ENCODE measurements around the gene UNC5B. TPM values are rescaled to one million over a fixed set of nuclear protein-coding genes. Genes with fewer than 3 reads are reported as not detected.

UNC5B gene
- 11.2 and 39.1 TPM in 2 replicates for total RNA-seq (ENCODE audit: low replicate concordance)

DNA sequence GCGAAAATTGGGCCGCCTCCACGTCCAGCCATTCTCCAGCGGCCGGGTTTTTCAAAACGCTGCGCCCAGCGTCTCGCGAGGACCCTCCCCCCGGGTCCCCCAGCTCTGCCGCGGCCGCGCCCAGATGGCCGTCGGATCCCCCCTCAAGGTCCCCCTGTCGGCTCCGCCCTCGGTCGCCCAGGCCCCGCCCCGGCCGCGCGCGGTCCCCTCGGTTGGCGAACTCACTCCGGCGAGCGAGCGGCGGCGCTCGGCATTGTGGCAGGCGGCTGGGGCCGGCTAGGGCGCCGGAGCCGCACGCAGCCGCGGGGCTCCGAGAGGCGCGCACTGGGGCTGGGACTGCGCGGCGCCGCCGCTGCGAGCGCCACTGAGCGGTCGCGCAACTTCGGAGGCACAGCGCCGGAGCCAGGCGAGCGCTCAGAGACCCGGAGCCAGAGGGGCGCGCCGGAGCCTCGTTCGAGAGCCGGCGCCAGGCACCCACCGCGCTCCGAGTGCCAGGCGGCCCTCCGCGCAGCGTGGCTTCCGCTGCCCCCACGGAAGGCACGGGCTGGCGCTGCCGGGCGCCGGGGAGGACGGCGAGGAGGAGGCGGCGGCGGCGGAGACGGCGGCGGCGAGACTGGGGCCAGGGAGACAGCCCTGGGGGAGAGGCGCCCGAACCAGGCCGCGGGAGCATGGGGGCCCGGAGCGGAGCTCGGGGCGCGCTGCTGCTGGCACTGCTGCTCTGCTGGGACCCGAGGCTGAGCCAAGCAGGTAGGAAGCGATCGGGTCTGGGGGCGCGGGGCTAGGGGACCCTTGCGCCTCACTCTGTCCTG is at the start of gene UNC5B:
Gene UNC5B, plus strand, starts transcription at position 253 of the 809 bp plus-strand sequence. Its CDS starts 416 bp downstream, at position 669.

DNA sequence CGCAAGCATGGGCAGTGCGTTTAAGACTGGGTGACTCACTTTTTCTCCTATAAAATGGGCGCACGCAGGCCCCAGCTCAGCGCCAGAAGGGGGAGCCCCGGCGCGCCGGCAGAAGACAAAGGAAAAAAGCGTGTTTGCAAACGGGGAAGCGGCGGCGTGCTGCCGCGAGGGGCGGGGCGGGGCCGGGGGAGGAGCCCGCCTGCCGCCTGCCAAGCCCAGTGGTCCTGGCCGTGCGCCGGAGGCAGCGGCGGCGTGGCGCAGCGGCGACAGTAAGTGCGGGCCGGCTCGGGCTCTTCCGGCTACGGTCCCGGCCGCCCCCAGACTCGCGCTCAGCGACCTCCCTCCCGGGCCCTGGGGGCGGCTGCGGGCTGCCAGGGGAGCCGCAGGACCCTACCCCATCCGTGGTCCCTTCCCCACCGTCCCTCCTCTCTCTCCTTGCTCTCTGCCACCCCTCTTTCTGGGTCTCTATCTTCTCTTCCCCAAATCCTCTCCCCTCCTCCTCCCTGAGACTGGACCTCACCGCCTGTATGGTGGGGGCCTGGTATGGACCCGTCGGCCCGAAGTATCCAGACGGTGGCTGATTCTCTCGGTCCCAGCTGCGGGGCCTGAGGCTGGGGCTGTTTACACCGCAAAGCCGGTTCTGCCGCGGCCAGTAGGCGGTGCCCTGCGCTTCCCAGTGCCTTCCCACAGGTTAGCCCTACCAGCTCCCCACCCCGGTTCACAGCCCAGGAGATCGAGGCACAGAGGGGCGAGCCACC is 106.9 kb downstream of the UNC5B start, which contains the start of gene SLC29A3:
Gene SLC29A3, plus strand, starts transcription at position 218 of the 758 bp plus-strand sequence. Its CDS starts 51 bp downstream, at position 269.

Other genes with a start within 250 kb of the UNC5B start
- 0.75 and 2.7 TPM in 2 replicates for gene SLC29A3, start 106.7 kb downstream of the UNC5B start, total RNA-seq (ENCODE audit: low replicate concordance)
- 0.08 and 5.4 TPM in 2 replicates for gene CDH23, start 184.3 kb downstream of the UNC5B start, total RNA-seq (ENCODE audit: low replicate concordance)